Neural crest cell (in vitro differentiated cells): ENCODE measurements around the gene FMNL1. TPM values are rescaled to one million over a fixed set of nuclear protein-coding genes. Genes with fewer than 3 reads are reported as not detected.

Experiments
- DNase-seq: peaks from one replicate; pipeline ENCODE4 v3.0.0; 2021; ENCODE audit warnings: low read depth, mixed read lengths, low spot score
- H3K27ac Mint-ChIP-seq: one replicate; pipeline ENCODE4 v1.8.0; 2021; ENCODE audit warnings: mild to moderate bottlenecking, mixed read lengths; ENCODE audit not compliant: unreplicated experiment
- H3K27me3 Mint-ChIP-seq: 2 replicates; pipeline ENCODE4 v1.8.0; 2021; ENCODE audit warnings: low read depth, mild to moderate bottlenecking, mixed read lengths
- H3K36me3 Mint-ChIP-seq: 2 replicates; pipeline ENCODE4 v1.8.0; 2021; ENCODE audit warnings: low read depth, mild to moderate bottlenecking, mixed read lengths
- H3K4me1 Mint-ChIP-seq: 2 replicates; pipeline ENCODE4 v1.8.0; 2021; ENCODE audit warnings: mixed read lengths
- H3K4me3 Mint-ChIP-seq: one replicate; pipeline ENCODE4 v1.8.0; 2021; ENCODE audit warnings: mild to moderate bottlenecking, mixed read lengths
- H3K9me3 Mint-ChIP-seq: 2 replicates; pipeline ENCODE4 v1.8.0; 2021; ENCODE audit warnings: mixed read lengths
- CTCF ChIP-seq: fragments of 200-600 bp; sonication (generic); conservative IDR thresholded peaks from 2 replicates; pipeline ENCODE4 v1.5.0; 2021; ENCODE audit warnings: antibody characterized with exemption, mild to moderate bottlenecking
- total RNA-seq: library from RNA; stranded (reverse); gene quantifications from 2 replicates; pipeline ENCODE4 v1.2.1, GENCODE V29; 2021

Gene FMNL1
- total RNA-seq, 1 donor from 2014 or later: 1.2 TPM

- no peaks in the 10 kb centered on the region for H3K36me3 Mint-ChIP-seq
- no peak for DNase-seq
- H3K27me3 Mint-ChIP-seq: peaks cover 18% of the 10 kb centered on the region
- peaks cover 6% of the 10 kb centered on the region for H3K4me1 Mint-ChIP-seq
- no peak overlapping the region for H3K27ac Mint-ChIP-seq
- no peak for TF ChIP-seq CTCF
- no peaks in the 10 kb centered on the region for H3K9me3 Mint-ChIP-seq
- peak overlapping the region; percentile 56 for H3K4me3 Mint-ChIP-seq
Observed at GRCh38 chr17:45260204-45260783, 38.6 kb downstream of the FMNL1 start.

- peaks cover 18% of the 10 kb centered on the region for H3K27me3 Mint-ChIP-seq
- peak within 1 kb of the TSS; percentile 71 for H3K4me3 Mint-ChIP-seq
- H3K36me3 Mint-ChIP-seq: no peaks in the 10 kb centered on the region
- H3K4me1 Mint-ChIP-seq: peaks cover 6% of the 10 kb centered on the region
- H3K9me3 Mint-ChIP-seq: no peaks in the 10 kb centered on the region
- H3K27ac Mint-ChIP-seq: peak within 1 kb of the TSS; percentile 27
- DNase-seq: peak; percentile 33
- TF ChIP-seq CTCF: no peak
Observed at GRCh38 chr17:45261577-45262515, 40.2 kb downstream of the FMNL1 start, which contains the start of gene SPATA32. TSS of gene SPATA32 (minus strand) at chr17:45262094. CDS start at chr17:45262016, 78 bp downstream.

- H3K27me3 Mint-ChIP-seq: peaks cover 16% of the 10 kb centered on the region
- no peaks in the 10 kb centered on the region for H3K9me3 Mint-ChIP-seq
- peaks cover 6% of the 10 kb centered on the region for H3K4me1 Mint-ChIP-seq
- peak overlapping the region; percentile 71 for H3K4me3 Mint-ChIP-seq
- no peak for DNase-seq
- H3K27ac Mint-ChIP-seq: peak overlapping the region; percentile 27
- peaks cover 2% of the 10 kb centered on the region for H3K36me3 Mint-ChIP-seq
- no peak for TF ChIP-seq CTCF
Observed at GRCh38 chr17:45262516-45263476, 41.1 kb downstream of the FMNL1 start.

GRCh38 chr17:45263477-45263860, 41.8 kb downstream of the FMNL1 start:
- no peak for TF ChIP-seq CTCF
- no peak for DNase-seq
- Mint-ChIP-seq H3K36me3 (peaks cover 3% of the 10 kb centered on the region), H3K4me1 (peaks cover 6% of the 10 kb centered on the region), H3K27me3 (peaks cover 16% of the 10 kb centered on the region), H3K27ac (no peak overlapping the region), H3K4me3 (no peak overlapping the region), H3K9me3 (no peaks in the 10 kb centered on the region)

- no peak for TF ChIP-seq CTCF
- no peak overlapping the region for H3K4me3 Mint-ChIP-seq
- peaks cover 6% of the 10 kb centered on the region for H3K4me1 Mint-ChIP-seq
- H3K36me3 Mint-ChIP-seq: peaks cover 6% of the 10 kb centered on the region
- DNase-seq: no peak
- H3K27ac Mint-ChIP-seq: no peak overlapping the region
- peaks cover 16% of the 10 kb centered on the region for H3K27me3 Mint-ChIP-seq
- H3K9me3 Mint-ChIP-seq: no peaks in the 10 kb centered on the region
Observed at GRCh38 chr17:45264430-45264829, 42.7 kb downstream of the FMNL1 start.
